Measurements from ENCODE around the gene NBEAL2. TPM values are rescaled to one million over a fixed set of nuclear protein-coding genes. Genes with fewer than 3 reads are reported as not detected.

Gene NBEAL2
- total and polyA plus RNA-seq, 2 of the 4 experiments (the other 2 are of a cell fraction) = 2.2 to 12.5 TPM

- no TSS peak for BruUV-seq (replicated peaks)
- no peak overlapping the region for H3K18ac ChIP-seq (ENCODE audit: low read depth, low read length)
- no peak overlapping the region for H2AK9ac ChIP-seq (replicated peaks; ENCODE audit: low read depth, low read length, poor library complexity)
- no peak overlapping the region for H3K14ac ChIP-seq (replicated peaks; ENCODE audit: low read depth, low read length)
- H2BK15ac ChIP-seq (ENCODE audit: low read depth, low read length) = no peak overlapping the region
- no CpG with 5 or more reads among the region's 5 CpGs for WGBS, 2 experiments (ENCODE audit: extremely low coverage in 2 of 2, insufficient read length in 1 of 2)
- no peaks in the 10 kb centered on the region for H3K27me3 ChIP-seq (ENCODE audit: control insufficient read depth, insufficient read depth, low read length)
- no peak overlapping the region for H2BK5ac ChIP-seq (ENCODE audit: low read depth, low read length, poor library complexity, severe bottlenecking)
- dilution Hi-C loops (cut with HindIII; ENCODE audit: low sequenced_read_pairs, unreplicated experiment) (no loop called here), in situ Hi-C loops (cut with MboI; ENCODE audit: low sequenced_read_pairs) (no loop called here), intact Hi-C loops (cut with micrococcal nuclease) (no loop called here)
- H2BK20ac ChIP-seq (ENCODE audit: low read depth, low read length) = no peak overlapping the region
- no peaks in the 10 kb centered on the region for H3K36me3 ChIP-seq (ENCODE audit: control insufficient read depth, insufficient read depth, low read length)
- no peak overlapping the region for H3K9ac ChIP-seq (ENCODE audit: low read depth, low read length)
- no peak overlapping the region for H4K8ac ChIP-seq (ENCODE audit: low read depth in 2 of 2, low read length in 2 of 2)
- H3K4me2 ChIP-seq (ENCODE audit: low read depth, low read length) = no peak overlapping the region
- TF ChIP-seq MXI1 (IDR thresholded peaks at IDR 0.05; ENCODE audit: borderline replicate concordance, low read depth, low read length) (no peak), CTCF (conservative IDR thresholded peaks at IDR 0.05; ENCODE audit: low read depth, low read length) (no peak), CEBPB (IDR thresholded peaks at IDR 0.05; ENCODE audit: low read depth, low read length) (no peak), CHD1 (IDR thresholded peaks at IDR 0.05; ENCODE audit: low read depth, low read length) (no peak), SMC3 (IDR thresholded peaks at IDR 0.05; ENCODE audit: low read depth, low read length) (no peak), BHLHE40 (IDR thresholded peaks at IDR 0.05; ENCODE audit: low read depth, low read length) (no peak), NFE2L2 (IDR thresholded peaks at IDR 0.05; ENCODE audit: low read depth, low read length) (no peak), USF2 (IDR thresholded peaks at IDR 0.05; ENCODE audit: low read depth, low read length) (no peak), ELK1 (IDR thresholded peaks at IDR 0.05; ENCODE audit: borderline replicate concordance, low read depth, low read length) (no peak), MAZ (IDR thresholded peaks at IDR 0.05; ENCODE audit: borderline replicate concordance, low read depth, low read length) (no peak), MAFK (IDR thresholded peaks at IDR 0.05; ENCODE audit: low read depth, low read length) (no peak), RCOR1 (IDR thresholded peaks at IDR 0.05; ENCODE audit: insufficient replicate concordance, low read length) (no peak)
- POLR2A ChIA-PET (ENCODE audit: unreplicated experiment) = no interaction called here
- ATAC-seq (ENCODE audit: low read depth) (no peak), DNase-seq (no peak)
- no peak overlapping the region for H2AK5ac ChIP-seq (ENCODE audit: low read depth, low read length)
- H3K56ac ChIP-seq (ENCODE audit: extremely low read depth, insufficient read depth, low read length) = no peak overlapping the region
- peaks cover 7% of the 10 kb centered on the region for H3K9me1 ChIP-seq (ENCODE audit: insufficient read depth, low read length)
- H3K9me3 ChIP-seq (ENCODE audit: control insufficient read depth, insufficient read depth, low read length) = no peaks in the 10 kb centered on the region
- H4K20me1 ChIP-seq (ENCODE audit: insufficient read depth, low read length) = no peaks in the 10 kb centered on the region
- CTCF ChIA-PET = interaction anchor here (1.5 kb wide), 1 partner anchor 46 kb away, joined by 3 read pairs; no protein-coding TSS in a partner anchor
- H2BK120ac ChIP-seq (ENCODE audit: low read depth, low read length) = no peak overlapping the region
- H3K4me1 ChIP-seq (ENCODE audit: control insufficient read depth, insufficient read depth, low read length) = peaks cover 9% of the 10 kb centered on the region
- H2AFZ ChIP-seq (replicated peaks; ENCODE audit: low read length, poor library complexity) = no peak overlapping the region
- H3K4ac ChIP-seq (ENCODE audit: low read depth, low read length) = no peak overlapping the region
- no peak overlapping the region for H4K5ac ChIP-seq (ENCODE audit: low read depth, low read length)
- H3K23ac ChIP-seq (ENCODE audit: low read depth, low read length) = no peak overlapping the region
- H4K91ac ChIP-seq (ENCODE audit: insufficient read depth, low read depth, low read length) = no peak overlapping the region
- no peak overlapping the region for H3K4me3 ChIP-seq (ENCODE audit: insufficient read depth, low read depth, low read length)
- H3K27ac ChIP-seq (ENCODE audit: insufficient read depth, low read length) = no peak overlapping the region
- peaks cover 0 to 26% of the 10 kb centered on the region in 2 experiments; a peak in 2 of 4 replicates for H3K79me1 ChIP-seq (ENCODE audit: low read depth in 1 of 2, low read length in 2 of 2)
Measured at GRCh38 chr3:46981932-46982471, 2.5 kb downstream of the NBEAL2 start.
